Activated naive CD4-positive, alpha-beta T cell treated with anti-CD3 and anti-CD28 coated beads for 36 hours (primary cell): ENCODE data around the gene PTGIS. TPM values are rescaled to one million over a fixed set of nuclear protein-coding genes. Genes with fewer than 3 reads are reported as not detected.

Source experiments
- CTCF ChIA-PET: fragments of 350-600 bp; sonication (Branson Sonifier 250); formaldehyde crosslinking; loops from one replicate; lab custom pipeline; 2021; ENCODE audit warnings: antibody characterized with exemption; lab: Charles Lee
- DNase-seq: peaks from one replicate; pipeline ENCODE4 v3.0.0-alpha.2; 2020
- H3K27ac Mint-ChIP-seq: one replicate; pipeline ENCODE4 v1.8.0; 2021; ENCODE audit warnings: mild to moderate bottlenecking, mixed read lengths
- H3K27me3 Mint-ChIP-seq: one replicate; pipeline ENCODE4 v1.8.0; 2021; ENCODE audit warnings: low read depth, mixed read lengths
- H3K36me3 Mint-ChIP-seq: one replicate; pipeline ENCODE4 v1.8.0; 2021; ENCODE audit warnings: low read depth, mixed read lengths
- H3K4me1 Mint-ChIP-seq: one replicate; pipeline ENCODE4 v1.8.0; 2021; ENCODE audit warnings: low read depth, mixed read lengths
- H3K4me3 Mint-ChIP-seq: one replicate; pipeline ENCODE4 v1.8.0; 2021; ENCODE audit warnings: mild to moderate bottlenecking, moderate library complexity, mixed read lengths
- H3K9me3 Mint-ChIP-seq: one replicate; pipeline ENCODE4 v1.8.0; 2021; ENCODE audit warnings: mixed read lengths
- intact Hi-C: fragments of 100-400 bp; cut with micrococcal nuclease; formaldehyde crosslinking; loops from one replicate; pipeline ENCODE4 v1.15.1; 2023
- total RNA-seq, 2 experiments: library from RNA; stranded (reverse); gene quantifications; one replicate each; pipeline ENCODE4 v1.2.3, GENCODE V29; 2021

The PTGIS gene
- total RNA-seq, 2 experiments from 2014 or later, result not detected

- no peak overlapping the region for H3K27ac Mint-ChIP-seq
- H3K36me3 Mint-ChIP-seq, result no peaks in the 10 kb centered on the region
- no peak overlapping the region for H3K4me3 Mint-ChIP-seq
- CTCF ChIA-PET, result interaction anchor here (0.6 to 10.7 kb wide), 11 partner anchors 8 to 281 kb away, joined by 3 to 166 read pairs (median 4); no protein-coding TSS in a partner anchor
- DNase-seq, result no peak
- peaks cover 12% of the 10 kb centered on the region for H3K9me3 Mint-ChIP-seq
- intact Hi-C loops, result loop anchor here (10.0 kb wide), 1 partner anchor 352 kb away; no protein-coding TSS in a partner anchor
- no peaks in the 10 kb centered on the region for H3K4me1 Mint-ChIP-seq
- peaks cover 3% of the 10 kb centered on the region for H3K27me3 Mint-ChIP-seq
Observed at GRCh38 chr20:49543071-49543857, 24.7 kb downstream of the PTGIS start.

GRCh38 chr20:49542514-49542991, 25.4 kb downstream of the PTGIS start:
- H3K27ac Mint-ChIP-seq, result no peak overlapping the region
- no peaks in the 10 kb centered on the region for H3K4me1 Mint-ChIP-seq
- H3K9me3 Mint-ChIP-seq, result peaks cover 12% of the 10 kb centered on the region
- no peak for DNase-seq
- H3K36me3 Mint-ChIP-seq, result no peaks in the 10 kb centered on the region
- CTCF ChIA-PET, result interaction anchor here (0.6 to 10.7 kb wide), 12 partner anchors 9 to 307 kb away, joined by 3 to 166 read pairs (median 4); no protein-coding TSS in a partner anchor
- intact Hi-C loops, result loop anchor here (10.0 kb wide), 1 partner anchor 352 kb away; no protein-coding TSS in a partner anchor
- no peak overlapping the region for H3K4me3 Mint-ChIP-seq
- H3K27me3 Mint-ChIP-seq, result peaks cover 6% of the 10 kb centered on the region

GRCh38 chr20:49541733-49542513, 26.0 kb downstream of the PTGIS start:
- Mint-ChIP-seq H3K27me3 (peaks cover 10% of the 10 kb centered on the region), H3K27ac (no peak overlapping the region), H3K36me3 (no peaks in the 10 kb centered on the region), H3K9me3 (peaks cover 12% of the 10 kb centered on the region), H3K4me1 (no peaks in the 10 kb centered on the region), H3K4me3 (no peak overlapping the region)
- intact Hi-C loops, result loop anchor here (1.0 to 10.0 kb wide), 4 partner anchors 67 to 387 kb away; no protein-coding TSS in a partner anchor
- CTCF ChIA-PET, result interaction anchor here (0.7 to 10.7 kb wide), 17 partner anchors 10 to 354 kb away, joined by 3 to 166 read pairs (median 4); no protein-coding TSS in a partner anchor
- peak; percentile 79 for DNase-seq

DNA sequence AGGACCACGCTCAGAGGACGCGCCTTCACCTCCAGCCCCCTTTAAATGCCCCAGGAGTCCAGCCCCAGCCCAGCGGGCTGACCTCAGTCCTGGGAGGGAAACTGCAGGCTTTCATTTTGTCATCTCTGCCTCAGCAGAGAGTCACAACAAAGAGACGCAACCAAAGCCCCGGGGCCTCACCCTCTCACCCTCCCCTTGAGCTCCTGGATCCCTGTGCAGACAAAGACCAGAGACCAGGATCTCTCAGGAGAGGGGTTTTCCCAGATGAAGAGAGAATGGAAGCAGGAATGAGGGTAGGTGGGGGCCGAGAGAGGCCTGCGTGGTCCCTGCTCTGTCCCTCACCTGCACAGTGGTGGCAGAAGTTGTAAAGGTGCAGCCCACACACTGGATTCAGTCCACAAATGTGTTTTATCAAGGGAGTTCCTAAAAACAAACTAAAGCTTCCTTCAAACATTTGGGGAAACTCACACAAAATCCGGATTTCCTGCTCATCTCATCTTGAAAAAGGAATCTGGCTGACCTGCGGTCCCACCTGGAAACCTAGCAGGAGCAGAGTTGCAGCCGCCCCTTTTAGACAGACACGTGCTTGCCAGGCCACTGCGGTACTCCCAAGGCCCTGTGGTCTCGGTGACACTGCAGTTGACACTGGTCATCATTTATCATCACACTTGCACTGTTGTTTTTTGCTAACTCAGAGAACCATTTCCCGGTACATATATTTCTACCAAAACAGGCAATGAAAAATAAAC, 27.1 kb downstream of the PTGIS start:
- Mint-ChIP-seq H3K4me1 (no peaks in the 10 kb centered on the region), H3K27me3 (peaks cover 11% of the 10 kb centered on the region), H3K36me3 (no peaks in the 10 kb centered on the region), H3K9me3 (peaks cover 10% of the 10 kb centered on the region), H3K27ac (no peak overlapping the region), H3K4me3 (no peak overlapping the region)
- CTCF ChIA-PET, result interaction anchor here (0.7 to 10.7 kb wide), 21 partner anchors 11 to 416 kb away, joined by 3 to 166 read pairs (median 4); no protein-coding TSS in a partner anchor
- no peak for DNase-seq
- intact Hi-C loops, result loop anchor here (1.0 to 10.0 kb wide), 4 partner anchors 68 to 388 kb away; no protein-coding TSS in a partner anchor

- CTCF ChIA-PET, result interaction anchor here (1.2 to 10.7 kb wide), 6 partner anchors 25 to 349 kb away, joined by 3 to 166 read pairs (median 4); no protein-coding TSS in a partner anchor
- Mint-ChIP-seq H3K9me3 (peaks cover 4% of the 10 kb centered on the region), H3K4me3 (no peak overlapping the region), H3K27me3 (peaks cover 11% of the 10 kb centered on the region), H3K4me1 (peaks cover 6% of the 10 kb centered on the region), H3K36me3 (no peaks in the 10 kb centered on the region), H3K27ac (no peak overlapping the region)
- intact Hi-C loops, result loop anchor here (2.0 to 10.0 kb wide), 3 partner anchors 307 to 389 kb away; no protein-coding TSS in a partner anchor
- DNase-seq, result no peak
Observed at GRCh38 chr20:49540232-49540620, 27.7 kb downstream of the PTGIS start.

DNA sequence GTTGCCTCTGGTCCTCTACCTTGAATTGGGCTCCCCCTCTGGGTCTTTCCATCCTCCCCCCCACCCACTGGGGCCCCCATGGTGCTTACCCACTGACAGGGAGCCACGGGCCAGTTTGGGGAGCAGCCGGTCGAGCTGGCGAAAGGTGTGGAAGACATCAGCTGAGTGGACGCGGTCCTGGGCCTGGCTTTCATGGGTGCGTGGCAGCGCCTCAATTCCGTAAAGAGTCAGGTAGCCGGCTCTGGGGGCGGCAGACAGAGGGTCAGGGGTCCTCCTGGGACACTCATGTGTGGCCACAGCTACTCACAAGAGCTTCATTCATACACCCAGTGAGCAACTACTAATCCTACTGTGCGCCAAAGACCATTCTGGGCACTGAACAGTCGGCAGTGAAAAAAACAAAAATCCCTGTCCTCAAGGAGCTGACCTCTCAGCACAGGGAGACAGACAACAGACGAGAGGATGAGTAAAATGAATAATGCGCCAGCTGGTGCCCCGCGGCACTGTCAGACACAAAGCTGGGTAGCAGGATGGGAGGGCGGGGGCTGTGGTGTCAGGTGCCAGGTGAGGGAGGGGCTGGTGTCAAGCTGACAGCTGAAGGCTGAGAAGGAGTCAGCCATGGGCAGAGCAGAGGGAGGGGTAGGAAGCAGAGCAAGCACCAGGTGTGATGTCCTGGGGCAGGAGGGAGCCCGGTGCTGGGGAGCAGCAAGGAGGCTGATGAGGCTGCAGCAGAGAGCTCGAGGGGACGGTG, 28.3 kb downstream of the PTGIS start:
- H3K4me3 Mint-ChIP-seq, result no peak overlapping the region
- H3K9me3 Mint-ChIP-seq, result peaks cover 2% of the 10 kb centered on the region
- H3K36me3 Mint-ChIP-seq, result no peaks in the 10 kb centered on the region
- peaks cover 11% of the 10 kb centered on the region for H3K27me3 Mint-ChIP-seq
- CTCF ChIA-PET, result interaction anchor here (0.6 to 10.7 kb wide), 9 partner anchors 25 to 349 kb away, joined by 3 to 166 read pairs (median 4); no protein-coding TSS in a partner anchor
- DNase-seq, result no peak
- intact Hi-C loops, result loop anchor here (2.0 to 10.0 kb wide), 3 partner anchors 307 to 389 kb away; no protein-coding TSS in a partner anchor
- no peak overlapping the region for H3K27ac Mint-ChIP-seq
- H3K4me1 Mint-ChIP-seq, result peaks cover 12% of the 10 kb centered on the region

- Mint-ChIP-seq H3K27ac (no peak overlapping the region), H3K4me3 (no peak overlapping the region), H3K27me3 (peaks cover 11% of the 10 kb centered on the region), H3K9me3 (peaks cover 2% of the 10 kb centered on the region), H3K4me1 (peaks cover 16% of the 10 kb centered on the region), H3K36me3 (no peaks in the 10 kb centered on the region)
- no peak for DNase-seq
- CTCF ChIA-PET, result interaction anchor here (0.6 to 10.7 kb wide), 5 partner anchors 31 to 307 kb away, joined by 3 to 166 read pairs (median 5); no protein-coding TSS in a partner anchor
- intact Hi-C loops, result no loop called here
Observed at GRCh38 chr20:49538950-49539349, 29.0 kb downstream of the PTGIS start.

DNA sequence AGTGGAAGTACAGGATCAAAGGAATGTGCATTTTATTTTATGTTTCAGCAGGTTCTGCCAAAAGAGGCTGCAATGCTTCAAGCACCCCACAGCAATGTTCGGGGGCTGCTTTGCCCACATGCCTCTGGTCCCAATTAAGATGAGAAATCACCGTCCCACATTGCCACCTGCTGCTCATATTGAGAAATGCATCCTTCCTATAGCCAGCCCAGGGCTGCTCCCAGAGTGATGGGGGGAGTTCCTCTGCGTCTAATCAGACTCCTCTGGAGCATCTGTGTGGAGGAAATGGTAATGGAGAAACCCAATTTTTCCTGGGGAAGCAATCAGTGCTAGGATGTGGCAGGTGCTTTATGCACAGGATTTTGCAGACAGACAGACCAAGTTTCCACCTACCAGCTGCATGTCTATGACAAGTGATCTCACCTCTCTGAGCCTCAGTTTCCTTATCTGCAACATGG, 33.7 kb downstream of the PTGIS start:
- Mint-ChIP-seq H3K27ac (no peak overlapping the region), H3K9me3 (peaks cover 2% of the 10 kb centered on the region), H3K27me3 (peaks cover 13% of the 10 kb centered on the region), H3K4me1 (peaks cover 16% of the 10 kb centered on the region), H3K4me3 (no peak overlapping the region), H3K36me3 (no peaks in the 10 kb centered on the region)
- CTCF ChIA-PET, result interaction anchor here (0.5 to 1.7 kb wide), 14 partner anchors 8 to 214 kb away, joined by 3 to 5 read pairs (median 4); no protein-coding TSS in a partner anchor
- DNase-seq, result peak; percentile 77
- intact Hi-C loops, result loop anchor here (1.0 to 2.0 kb wide), 2 partner anchors 149 to 200 kb away; no protein-coding TSS in a partner anchor

DNA sequence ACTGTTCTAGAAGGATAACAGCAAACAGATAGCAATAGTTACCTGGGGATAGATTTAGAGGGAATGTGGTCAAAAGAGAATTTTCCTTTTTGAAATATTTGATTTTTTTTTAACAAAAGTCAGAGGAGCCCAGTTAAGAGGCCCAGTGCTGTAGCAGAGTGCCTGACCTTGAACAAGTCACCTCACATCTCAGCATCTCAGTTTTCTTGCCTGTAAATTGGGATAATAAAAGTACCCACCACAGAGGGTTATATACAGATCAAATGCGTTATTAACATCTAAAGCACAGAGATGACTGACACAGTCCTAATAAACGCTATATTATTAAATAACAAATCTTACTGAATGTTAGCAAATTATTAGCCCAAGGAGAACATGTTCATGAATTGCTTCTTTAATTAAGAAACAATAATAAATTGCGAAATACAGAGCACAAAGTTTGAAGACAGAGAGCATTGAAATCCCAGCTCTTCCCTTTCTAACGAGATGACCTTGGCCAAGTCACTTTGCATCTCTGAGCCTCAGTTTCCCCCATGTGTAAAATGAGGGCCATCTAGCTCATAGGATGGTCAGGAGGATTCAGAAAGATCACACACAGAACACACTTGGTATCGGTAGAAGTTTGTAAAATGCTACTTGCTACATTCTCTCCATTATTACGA, 35.5 kb downstream of the PTGIS start:
- Mint-ChIP-seq H3K27me3 (peaks cover 6% of the 10 kb centered on the region), H3K9me3 (no peaks in the 10 kb centered on the region), H3K4me1 (peaks cover 16% of the 10 kb centered on the region), H3K27ac (no peak overlapping the region), H3K36me3 (no peaks in the 10 kb centered on the region), H3K4me3 (no peak overlapping the region)
- CTCF ChIA-PET, result interaction anchor here (0.5 to 1.1 kb wide), 3 partner anchors 14 to 198 kb away, joined by 3 read pairs; no protein-coding TSS in a partner anchor
- intact Hi-C loops, result no loop called here
- DNase-seq, result no peak

DNA sequence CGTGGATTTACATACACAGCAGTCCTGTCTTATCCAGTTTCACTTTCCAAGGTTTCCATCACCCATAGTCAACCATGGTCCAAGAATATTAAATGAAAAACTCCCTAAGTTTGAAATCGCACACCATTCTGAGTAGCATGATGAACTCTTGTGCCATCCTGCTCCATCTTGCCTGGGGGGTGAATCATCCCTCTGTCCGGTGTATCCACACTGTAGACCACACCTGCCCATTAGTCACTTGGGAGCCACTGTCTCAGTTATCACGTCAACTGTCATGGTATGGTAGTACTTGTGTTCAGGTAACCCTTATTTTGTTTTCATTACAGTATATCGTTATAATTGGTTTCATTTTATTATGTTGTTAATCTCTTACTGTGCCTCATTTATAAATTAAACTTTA, 38.5 kb downstream of the PTGIS start:
- intact Hi-C loops, result no loop called here
- Mint-ChIP-seq H3K27ac (no peak overlapping the region), H3K27me3 (peaks cover 5% of the 10 kb centered on the region), H3K4me3 (no peak overlapping the region), H3K4me1 (peaks cover 2% of the 10 kb centered on the region), H3K9me3 (no peaks in the 10 kb centered on the region), H3K36me3 (peaks cover 3% of the 10 kb centered on the region)
- CTCF ChIA-PET, result interaction anchor here (0.7 kb wide), 1 partner anchor 83 kb away, joined by 5 read pairs; no protein-coding TSS in a partner anchor
- no peak for DNase-seq
